NOMO-1 treated with DMSO at 0.1 percent for 48 hours (cell line): ENCODE results near the gene FAR2.
"Not testable (repeated sequence)": the region's sequence is repeated elsewhere in the genome, so short reads cannot be mapped to it uniquely, and the experiment has no call there.

Source experiments
- DNase-seq: peaks from one replicate; lab custom pipeline; 2025; ENCODE audit not compliant: unreplicated experiment; lab: John Stamatoyannopoulos, UW

The FAR2 gene

DNA sequence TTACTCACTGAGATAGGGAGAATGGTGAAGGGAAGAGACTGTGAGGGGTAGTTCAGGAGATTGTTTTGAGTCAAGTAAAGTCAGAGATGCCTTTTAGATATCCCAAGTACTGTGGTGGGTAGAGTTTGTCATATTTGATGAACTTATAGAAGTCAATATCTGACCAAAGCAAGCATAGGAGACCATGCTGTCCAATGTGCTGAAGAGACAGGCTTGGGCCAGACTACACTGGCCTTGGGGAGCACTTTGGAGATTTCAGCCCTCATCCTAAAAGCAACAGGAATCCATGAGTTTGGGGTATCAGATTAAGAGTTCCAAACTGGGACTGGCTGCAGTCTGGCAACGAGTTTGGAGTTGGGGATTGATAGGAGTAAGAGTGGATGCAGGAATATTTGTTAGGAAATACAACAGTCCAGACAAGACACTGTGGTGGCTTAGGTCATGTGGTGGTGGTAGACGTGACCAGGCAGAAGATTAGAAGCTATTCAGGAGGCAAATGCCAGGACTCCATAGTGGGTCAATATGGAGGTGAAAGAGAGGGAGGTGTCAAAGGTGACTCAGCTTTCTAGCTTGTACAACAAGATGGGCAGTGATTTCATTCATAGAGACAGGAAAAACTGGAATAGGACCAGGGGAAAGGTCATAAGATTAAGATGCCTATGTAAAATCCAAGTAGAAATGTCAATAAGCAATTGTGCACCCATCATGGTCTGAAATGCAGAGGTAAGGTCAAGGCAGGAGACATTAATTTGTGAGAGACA is 81.9 kb downstream of the FAR2 start:
- DNase-seq, result no peak

DNA sequence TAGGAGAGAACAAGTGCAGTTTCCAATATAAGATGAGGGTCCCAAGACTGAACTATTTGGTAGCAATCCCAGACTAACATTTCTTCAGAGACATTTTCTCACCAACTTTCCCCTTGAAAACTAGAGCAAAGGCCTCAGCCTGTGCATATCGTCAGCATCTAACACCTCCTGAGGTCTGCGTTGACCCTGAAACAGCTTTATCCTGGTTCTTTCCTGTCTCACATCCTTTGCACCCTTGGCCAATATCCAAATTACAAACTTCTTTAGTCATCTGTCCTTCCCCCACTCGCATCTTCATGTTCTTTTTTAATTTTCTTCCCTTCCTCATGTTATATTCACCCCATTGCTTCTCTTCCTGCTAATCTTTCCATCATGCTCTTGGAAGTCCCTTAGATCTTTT is 83.0 kb downstream of the FAR2 start:
- DNase-seq, result no peak

DNA sequence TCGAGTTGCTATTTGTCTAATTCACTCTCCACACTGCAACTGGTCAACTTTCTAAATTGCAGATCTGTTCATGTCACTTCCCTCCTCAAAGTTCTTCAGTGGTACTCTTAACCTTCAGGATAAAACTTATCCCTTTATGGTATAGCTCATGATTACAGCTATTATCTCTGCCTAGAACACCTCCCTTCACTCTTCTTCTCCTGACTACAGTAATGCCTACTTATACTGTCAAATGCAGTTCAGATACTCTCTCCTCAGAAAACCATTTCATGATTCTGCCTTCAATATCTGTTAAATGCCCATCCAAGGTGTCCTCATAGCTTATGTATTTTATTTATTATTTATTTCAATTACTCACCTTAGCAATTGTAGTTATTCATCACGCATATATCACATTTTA is 85.5 kb downstream of the FAR2 start:
- no peak for DNase-seq

DNA sequence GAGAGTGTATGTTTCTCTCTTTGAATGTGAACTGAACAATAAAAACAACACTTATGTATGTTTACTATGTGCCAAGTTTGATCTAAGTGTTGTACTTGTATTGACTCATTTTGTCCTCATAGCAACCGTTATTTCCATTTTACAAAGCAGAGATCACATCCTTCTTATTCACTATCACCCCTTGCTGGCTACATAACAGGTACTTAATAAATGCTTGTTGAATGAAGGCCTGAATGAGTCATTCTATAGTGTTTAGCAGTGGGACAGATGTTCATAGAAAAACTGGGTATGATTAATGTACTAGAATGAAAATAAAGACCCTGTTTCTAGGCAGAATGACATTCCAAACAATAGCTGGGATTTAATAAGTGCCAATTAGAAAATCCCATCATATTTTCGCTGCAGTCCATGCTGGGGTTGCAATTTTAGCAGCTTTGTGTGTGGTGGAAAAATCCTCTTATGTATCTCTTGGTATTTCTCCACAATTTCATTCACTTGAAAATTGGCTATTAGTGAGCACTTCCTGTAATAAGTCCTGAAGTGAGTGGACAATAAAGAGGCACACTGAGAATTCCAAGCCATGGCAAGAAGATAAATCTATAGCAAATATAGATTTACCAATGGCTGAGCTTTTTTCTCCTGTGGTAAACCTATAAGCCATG is 86.0 kb downstream of the FAR2 start:
- no peak for DNase-seq

DNA sequence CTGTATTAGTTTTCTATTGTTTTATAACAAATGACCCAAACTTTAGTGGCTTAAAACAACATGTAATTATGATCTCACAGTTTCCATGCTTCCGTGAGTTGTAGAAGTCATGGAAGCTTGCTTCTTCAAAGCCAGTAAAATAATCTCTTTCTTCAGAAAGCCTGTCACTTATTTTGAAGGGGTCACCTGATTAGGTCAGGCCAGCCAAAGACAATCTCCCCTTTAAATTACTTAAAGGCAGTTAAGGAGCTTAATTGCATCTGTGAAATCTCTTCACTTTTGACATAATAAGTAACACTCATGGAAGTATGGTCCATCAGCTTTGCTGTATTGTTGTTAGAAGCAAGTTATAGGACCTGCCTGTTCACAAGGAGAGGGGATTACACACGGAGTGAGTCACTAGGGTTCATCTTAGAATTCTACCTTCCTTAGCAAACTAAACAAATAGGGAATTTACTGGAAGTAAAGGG is 89.8 kb downstream of the FAR2 start:
- no peak for DNase-seq

DNA sequence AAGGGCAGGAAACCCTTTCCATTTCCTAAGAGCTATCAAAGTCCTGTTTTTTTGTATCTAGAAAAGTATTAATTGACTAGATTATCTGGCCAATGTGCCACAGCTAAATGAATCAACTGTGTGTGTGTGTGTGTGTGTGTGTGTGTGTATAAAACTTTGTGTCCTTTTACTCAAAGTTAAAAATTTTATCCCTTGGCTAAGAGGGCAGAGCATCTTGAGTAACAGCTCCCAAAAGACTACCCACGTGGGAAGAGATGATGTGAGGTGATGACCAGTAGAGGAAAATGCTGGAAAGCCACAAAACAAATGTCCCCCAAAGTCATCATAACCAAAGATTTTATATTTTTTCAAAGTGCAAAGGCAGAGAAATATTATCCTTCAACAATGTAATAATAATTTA is 90.3 kb downstream of the FAR2 start:
- no peak for DNase-seq

DNA sequence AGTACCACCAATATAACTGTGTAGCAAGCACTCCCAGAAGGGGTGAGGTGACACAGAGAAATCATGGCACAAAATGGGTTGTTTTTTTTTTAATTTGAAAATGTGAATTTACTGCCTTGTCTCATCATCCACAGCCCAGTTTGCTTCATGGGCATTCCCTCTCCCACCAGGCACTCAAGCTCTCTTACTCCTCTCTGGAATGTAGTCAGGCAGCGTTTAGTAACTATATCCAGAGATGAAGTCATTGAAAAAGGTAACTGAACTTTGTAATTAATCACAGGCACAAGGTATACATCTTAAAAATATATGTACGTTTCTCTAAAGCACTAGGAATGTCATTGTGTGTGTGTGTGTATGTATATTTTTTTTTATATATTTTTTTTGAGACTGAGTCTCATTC is 91.4 kb downstream of the FAR2 start:
- no peak for DNase-seq

DNA sequence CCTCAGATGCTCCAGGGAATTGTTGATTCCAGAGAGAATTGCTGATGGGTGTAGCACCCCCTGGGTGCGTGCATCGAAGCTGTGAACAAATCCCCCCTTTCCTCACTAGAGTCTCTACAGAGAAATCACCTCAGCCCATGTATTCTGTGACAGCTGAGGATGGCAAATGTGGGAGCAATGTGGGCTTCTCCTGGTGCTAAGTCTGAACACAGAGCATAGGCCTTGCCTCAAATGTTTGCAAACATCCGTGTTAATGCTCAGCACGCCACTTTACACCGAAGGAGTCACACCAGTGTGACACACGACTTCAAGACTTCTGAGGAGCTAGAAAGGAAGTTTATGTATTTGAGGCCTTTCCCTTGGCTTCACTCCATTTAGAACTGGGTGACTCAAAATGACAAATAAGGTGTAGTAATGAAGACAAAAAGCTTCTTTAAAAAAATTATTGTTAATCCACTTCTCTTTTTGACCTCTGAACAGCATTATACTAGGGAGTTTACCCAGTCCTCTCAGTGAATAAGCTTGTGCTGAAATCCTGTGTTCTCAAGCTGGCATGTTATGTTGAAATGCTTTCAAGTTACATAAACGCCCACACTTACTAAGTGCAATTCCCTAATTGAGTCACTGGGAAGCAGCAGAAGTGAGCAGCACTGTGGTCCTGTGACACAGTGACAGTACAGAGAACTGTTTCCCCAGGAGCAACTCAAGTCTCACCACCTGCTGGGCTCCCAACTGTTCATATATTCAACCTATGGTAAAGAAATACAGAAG is 92.9 kb downstream of the FAR2 start:
- peak; percentile 98 for DNase-seq

DNA sequence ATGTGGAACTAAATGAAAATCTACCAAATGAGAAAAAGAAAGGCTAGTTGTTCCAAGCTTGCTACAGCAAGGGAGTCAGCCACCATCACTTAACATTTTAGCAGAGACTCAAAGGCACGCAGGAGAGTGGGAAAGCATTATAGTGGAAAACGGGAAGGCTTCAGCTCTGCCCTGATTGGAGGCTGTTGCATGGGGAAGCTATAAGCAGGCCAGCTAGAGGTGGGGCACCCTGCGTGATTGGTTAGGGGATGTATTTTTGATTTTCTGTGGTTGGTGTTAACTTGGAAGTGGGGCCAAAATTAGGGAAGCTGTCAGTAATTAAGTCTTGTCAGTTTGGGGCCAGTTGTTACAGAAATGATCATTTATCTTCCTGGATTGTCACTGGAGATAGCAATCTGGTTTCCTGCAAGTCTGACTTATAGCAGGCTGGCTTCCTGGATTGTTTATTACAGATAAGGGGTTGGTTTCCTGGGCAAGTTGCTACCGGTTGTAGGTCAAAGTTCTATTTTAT is 93.9 kb downstream of the FAR2 start:
- peak; percentile 98 for DNase-seq

DNA sequence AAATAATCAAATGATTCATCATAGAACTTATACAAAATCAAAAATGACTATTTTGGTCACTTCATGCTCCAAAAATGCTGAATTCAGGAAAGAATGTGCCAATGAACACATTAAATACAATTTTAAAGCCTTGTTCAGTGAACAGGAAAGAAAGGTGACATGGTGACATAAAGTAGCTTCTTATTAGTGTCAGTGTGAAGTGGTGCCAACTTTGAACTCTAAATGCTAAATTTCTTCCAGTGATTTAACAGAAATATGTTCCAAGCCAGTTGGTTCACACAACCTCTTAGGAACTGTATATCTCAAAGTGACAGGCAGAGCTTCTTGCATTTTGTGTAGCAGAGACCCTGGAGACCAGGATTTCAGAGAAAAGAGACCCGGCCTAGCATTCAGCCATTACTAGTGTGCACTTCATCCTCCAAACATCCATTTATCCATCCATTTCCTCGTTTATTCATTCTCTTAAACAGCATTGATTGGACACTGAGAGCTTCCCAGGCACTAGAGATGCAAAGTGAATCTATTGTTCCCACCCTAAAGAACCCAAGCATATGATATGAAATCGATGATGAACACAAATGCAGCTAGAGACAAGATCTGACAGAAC is 95.2 kb downstream of the FAR2 start:
- no peak for DNase-seq

DNA sequence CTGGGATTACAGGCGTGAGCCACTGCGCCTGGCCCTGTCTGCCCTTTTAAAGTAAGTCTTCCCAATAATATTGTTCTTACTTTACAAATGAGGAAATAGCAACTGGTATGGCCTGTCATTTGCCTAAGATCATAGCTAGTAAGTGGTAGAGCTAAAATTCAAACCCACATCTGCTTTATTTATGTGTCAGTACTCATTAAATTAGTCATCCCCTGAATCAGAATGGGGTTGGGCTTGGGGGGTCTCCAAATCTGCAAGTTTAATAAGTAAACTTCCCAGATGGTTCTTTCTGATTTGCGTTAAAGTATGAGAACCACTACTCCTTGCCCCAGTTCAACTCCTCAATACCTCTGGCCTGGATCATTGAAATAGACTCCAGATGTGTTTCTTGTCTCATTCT is 96.2 kb downstream of the FAR2 start:
- DNase-seq, result peak; percentile 52

DNA sequence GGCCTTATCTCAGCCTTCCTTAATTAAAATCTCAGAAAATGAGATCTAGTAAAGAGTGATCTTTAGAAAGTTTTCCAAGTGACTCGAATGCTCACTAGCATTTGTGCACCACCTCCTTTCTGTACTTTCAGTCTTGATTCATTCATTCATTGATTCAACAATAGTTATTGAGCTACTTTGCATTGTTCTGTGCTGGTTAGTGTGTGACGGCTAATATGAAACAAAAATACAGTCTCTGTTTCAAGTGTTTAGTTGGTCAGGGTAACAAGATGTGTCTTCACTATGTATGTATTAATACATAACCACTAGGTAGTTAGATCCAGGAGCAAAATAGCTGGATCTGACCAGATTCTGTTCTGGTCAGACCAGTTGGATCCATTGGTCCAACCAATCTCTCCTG is 100.9 kb downstream of the FAR2 start:
- DNase-seq, result no peak

DNA sequence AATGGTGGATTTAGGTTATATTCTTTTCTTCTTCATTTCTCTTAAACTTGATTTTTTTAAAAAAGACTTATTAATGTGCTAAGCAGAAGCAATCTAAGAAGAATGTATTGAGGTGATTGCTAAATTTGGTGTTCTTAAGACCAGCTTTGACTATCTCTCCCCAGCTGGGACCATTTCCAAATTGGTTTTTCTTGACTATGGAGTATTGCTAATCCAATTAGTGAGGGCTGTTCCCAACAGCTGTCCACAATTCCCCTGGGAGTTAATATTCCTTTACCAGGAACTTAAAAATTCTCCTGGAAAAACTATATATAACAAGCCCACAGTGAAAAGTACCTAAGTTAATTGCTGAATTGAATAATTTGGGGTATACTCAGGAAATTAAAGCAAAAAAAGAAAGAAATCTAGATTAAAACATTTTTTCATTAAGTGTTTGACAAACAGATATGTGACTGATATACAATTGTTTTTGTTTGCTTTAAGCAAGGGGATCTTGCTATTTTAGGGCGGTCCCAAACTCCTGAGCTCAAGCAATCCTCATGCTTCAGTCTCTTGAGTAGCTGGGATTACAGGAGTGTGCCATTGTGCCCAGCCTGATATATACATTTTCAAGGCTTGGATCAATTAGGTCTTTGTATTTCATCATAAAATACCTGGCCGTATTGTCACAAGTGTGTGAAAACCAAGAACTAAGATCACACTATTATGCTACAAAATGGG is 105.0 kb downstream of the FAR2 start:
- no peak for DNase-seq

DNA sequence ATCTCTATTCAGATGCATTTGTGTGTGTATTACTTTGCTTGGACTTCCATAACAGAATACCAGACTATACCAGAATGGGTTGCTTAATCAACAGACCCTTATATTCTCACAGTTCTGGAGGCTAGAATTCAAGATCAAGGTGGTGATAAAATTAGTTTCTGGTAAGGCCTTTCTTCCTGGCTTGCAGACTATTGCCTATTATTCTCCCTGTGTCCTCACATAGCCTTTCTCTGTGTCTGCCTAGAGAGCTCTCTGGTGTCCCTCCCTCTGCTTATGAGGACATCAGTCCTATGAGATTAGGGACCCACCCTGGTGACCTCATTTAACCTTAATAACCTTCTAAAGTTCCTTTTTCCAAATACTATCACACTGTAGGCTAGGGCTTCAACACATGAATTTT is 106.0 kb downstream of the FAR2 start:
- peak; percentile 97 for DNase-seq

DNA sequence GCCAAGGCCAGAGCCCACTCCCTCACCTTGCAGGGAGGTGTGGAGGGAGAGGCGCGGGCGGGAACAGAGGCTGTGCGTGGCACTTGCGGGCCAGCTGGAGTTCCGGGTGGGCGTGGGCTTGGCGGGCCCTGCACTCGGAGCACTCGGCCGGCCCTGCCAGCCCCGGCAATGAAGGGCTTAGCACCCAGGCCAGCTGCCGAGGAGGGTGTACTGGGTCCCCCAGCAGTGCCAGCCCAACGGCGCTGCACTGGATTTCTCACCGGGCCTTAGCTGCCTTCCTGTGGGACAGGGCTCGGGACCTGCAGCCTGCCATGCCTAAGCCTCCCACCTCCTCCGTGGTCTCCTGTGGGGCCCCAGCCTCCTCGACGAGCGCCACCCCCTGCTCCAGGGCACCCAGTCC is 107.5 kb downstream of the FAR2 start:
- no peak for DNase-seq

DNA sequence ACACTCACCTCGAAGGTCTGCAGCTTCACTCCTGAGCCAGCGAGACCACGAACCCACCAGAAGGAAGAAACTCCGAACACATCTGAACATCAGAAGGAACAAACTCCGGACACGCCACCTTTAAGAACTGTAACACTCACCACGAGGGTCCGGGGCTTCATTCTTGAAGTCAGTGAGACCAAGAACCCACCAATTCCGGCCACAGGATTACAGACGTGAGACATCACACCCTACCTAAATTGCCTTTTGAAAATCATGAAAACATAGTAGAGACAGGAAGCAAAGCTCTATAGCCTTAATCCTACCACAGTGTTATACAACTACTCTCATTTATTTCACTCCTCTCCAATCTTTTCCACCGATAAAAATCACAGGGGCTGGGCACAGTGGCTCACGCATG is 108.6 kb downstream of the FAR2 start:
- DNase-seq, result not testable (repeated sequence)

DNA sequence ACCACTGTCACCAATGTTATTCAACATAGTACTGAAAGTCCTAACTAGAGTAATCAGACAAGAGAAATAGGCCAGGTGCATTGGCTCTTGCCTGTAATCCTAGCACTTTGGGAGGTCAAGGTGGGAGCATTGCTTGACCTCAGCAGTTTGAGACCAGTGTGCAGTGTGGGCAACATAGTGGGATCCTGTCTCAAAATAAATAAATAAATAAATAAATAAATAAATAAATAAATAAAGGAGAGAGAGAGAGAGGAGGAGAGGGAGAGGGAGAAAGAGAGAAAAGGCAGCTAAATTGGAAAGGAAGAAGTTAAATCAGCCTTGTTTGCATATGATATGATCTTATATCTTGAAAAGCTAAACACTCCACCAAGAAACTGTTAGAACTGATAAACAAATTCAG is 115.3 kb downstream of the FAR2 start:
- DNase-seq, result no peak

DNA sequence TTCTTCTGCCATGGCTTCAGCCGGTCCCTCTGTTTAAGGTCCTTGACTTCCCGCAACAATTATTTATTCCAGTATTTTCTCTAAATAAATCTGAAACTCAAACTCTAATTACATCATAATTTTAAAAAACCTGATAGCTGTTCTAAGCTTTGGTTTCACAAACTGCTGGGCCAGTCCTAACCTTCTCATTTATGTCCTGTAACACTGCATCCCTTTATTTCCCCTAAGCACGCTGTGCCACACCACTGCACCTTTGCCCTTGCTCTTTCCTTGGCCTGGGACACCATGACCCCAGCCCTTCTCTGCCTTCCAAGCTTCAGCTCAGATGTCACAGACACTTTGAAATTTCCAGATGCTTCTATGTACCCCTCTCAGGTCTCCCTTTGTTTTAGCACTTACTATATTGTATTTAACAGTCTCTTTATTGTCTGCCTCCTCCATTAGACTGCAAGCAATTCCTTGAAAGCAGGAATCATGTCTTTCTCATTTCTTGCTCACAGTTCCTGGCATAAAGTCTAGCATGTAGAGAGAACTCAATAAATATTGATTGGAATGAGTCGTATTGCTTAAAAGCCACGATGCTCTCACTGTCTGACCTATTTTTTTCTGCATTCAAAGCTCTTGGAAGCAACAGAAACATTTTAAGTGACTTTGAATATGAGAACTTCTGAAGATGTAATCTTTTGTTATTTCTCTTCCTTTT is 120.8 kb downstream of the FAR2 start:
- no peak for DNase-seq

DNA sequence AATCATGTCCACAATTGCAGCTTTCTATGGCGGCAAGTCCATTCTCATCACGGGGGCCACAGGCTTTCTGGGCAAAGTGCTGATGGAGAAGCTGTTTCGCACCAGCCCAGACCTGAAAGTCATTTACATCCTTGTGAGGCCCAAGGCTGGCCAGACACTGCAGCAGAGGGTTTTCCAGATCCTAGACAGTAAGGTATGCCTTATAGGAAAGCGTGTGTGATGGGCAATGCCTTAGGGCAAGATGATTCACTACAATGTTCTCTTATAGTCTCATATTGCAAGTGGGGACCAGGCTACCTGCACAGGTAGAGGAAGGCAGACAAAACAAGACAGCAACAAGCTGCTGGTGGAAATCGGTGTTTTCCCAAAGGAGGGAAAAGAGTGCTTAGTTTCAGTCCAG is 121.4 kb downstream of the FAR2 start:
- no peak for DNase-seq

DNA sequence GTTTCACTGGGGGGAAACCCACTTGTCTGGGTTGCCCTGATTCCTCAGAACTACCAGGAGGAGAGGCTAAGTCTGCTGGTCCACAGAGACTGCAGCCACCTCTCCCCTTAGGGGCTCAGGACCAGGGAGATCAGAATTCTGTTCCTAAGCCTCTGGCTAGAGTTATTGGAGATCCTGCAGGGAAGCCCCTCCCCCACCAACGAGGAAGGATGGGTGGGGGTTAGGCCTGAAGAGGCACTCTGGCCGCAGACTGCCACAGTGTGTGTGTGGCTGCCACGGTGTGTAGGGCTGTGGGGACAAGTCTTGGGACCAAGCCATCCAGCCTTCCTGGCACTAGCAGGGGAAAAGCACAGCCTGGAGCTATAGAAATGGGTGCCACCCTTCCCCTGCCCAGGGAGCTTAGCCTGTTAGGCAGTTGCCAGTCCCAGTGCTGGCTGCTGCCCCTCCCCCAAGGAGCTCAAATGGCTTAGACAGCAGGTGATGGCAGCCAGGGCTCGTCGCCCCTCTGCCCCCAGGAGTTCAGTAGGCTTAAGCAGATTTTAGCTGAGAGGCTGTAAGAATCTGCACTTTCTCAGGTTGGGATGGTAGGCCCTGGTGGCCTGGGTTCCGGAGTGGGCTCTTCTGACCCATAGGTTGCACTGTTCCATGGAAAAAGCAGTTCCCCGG is 124.2 kb downstream of the FAR2 start:
- DNase-seq, result no peak
